ENCODE measurements around the gene AGPAT4. TPM values are rescaled to one million over a fixed set of nuclear protein-coding genes. Genes with fewer than 3 reads are reported as not detected.

The AGPAT4 gene
- total RNA-seq, 1 donor from 2014 or later, result 24.4 TPM

DNA sequence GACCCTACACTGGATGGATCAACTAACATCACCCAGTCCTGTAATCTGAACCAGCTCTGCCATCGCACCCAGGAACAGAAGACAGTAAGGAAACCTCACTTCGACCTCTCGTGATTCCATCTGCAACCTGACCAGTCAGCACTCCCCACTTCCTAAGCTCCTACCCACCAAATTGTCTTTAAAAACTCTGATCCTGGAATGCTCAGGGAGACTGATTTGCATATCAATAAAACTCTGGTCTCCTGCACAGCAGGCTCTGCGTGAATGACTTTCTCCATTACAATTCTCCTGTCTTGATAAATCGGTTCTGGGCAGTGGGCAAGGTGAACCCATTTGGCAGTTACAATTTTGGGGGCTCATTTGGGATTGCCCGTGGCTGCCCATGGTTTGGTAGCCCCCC lies 18.3 kb upstream of the AGPAT4 start:
- Mint-ChIP-seq H3K4me1 (ENCODE audit: unreplicated experiment) (no peaks in the 10 kb centered on the region), H3K27me3 (no peaks in the 10 kb centered on the region), H3K9me3 (no peaks in the 10 kb centered on the region), H3K27ac (no peak overlapping the region), H3K36me3 (no peaks in the 10 kb centered on the region), H3K4me3 (no peak overlapping the region)
- no peak for DNase-seq (ENCODE audit: extremely low spot score, unreplicated experiment)
- TF ChIP-seq, protein P1, sequence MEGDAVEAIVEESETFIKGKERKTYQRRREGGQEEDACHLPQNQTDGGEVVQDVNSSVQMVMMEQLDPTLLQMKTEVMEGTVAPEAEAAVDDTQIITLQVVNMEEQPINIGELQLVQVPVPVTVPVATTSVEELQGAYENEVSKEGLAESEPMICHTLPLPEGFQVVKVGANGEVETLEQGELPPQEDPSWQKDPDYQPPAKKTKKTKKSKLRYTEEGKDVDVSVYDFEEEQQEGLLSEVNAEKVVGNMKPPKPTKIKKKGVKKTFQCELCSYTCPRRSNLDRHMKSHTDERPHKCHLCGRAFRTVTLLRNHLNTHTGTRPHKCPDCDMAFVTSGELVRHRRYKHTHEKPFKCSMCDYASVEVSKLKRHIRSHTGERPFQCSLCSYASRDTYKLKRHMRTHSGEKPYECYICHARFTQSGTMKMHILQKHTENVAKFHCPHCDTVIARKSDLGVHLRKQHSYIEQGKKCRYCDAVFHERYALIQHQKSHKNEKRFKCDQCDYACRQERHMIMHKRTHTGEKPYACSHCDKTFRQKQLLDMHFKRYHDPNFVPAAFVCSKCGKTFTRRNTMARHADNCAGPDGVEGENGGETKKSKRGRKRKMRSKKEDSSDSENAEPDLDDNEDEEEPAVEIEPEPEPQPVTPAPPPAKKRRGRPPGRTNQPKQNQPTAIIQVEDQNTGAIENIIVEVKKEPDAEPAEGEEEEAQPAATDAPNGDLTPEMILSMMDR (conservative IDR thresholded peaks at IDR 0.05), result no peak

DNA sequence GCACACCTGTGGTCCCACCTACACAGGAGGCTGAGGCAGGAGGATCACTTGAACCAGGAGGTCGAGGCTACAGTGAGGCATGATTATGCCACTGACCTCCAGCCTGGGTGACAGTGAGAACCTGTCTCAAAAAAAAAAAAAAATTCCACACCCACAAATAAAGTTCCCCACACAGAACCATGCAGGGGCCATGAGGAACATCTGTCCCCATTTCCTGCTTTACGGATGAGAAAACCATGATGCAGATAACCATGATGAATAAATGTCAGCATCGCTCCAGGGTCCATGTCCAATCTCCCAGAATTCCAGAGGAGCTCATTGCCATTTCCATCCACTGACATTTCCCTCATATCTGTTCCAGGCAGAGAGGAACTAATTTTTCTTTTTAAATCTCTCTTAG lies 16.9 kb upstream of the AGPAT4 start:
- H3K9me3 Mint-ChIP-seq, result no peaks in the 10 kb centered on the region
- H3K4me3 Mint-ChIP-seq, result no peak overlapping the region
- no peak for DNase-seq (ENCODE audit: extremely low spot score, unreplicated experiment)
- no peaks in the 10 kb centered on the region for H3K36me3 Mint-ChIP-seq
- TF ChIP-seq, protein P1 (conservative IDR thresholded peaks at IDR 0.05), result no peak
- H3K27me3 Mint-ChIP-seq, result no peaks in the 10 kb centered on the region
- H3K4me1 Mint-ChIP-seq (ENCODE audit: unreplicated experiment), result no peaks in the 10 kb centered on the region
- H3K27ac Mint-ChIP-seq, result no peak overlapping the region

DNA sequence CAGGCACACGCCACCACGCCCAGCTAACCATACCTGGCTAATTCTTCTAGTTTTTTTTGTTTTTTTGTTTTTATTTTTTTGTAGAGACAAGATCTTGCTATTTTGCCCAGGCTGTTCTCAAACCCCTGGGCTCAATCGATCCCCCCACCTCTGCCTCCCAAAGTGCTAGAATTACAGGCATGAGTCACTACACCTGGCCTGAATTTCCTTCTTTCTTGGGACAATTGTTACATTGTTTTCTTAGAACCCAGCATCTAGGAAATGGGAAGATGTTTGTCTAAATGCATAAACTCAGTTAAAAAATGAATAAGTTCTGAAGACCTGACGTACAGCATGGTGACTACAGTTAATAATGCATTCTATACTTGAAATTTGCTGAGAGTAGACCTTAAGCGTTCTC lies 10.8 kb upstream of the AGPAT4 start:
- Mint-ChIP-seq H3K27ac (no peak overlapping the region), H3K4me3 (no peak overlapping the region), H3K27me3 (peaks cover 6% of the 10 kb centered on the region), H3K36me3 (no peaks in the 10 kb centered on the region), H3K9me3 (peaks cover 12% of the 10 kb centered on the region), H3K4me1 (ENCODE audit: unreplicated experiment) (no peaks in the 10 kb centered on the region)
- TF ChIP-seq, protein P1 (conservative IDR thresholded peaks at IDR 0.05), result no peak
- DNase-seq (ENCODE audit: extremely low spot score, unreplicated experiment), result no peak

DNA sequence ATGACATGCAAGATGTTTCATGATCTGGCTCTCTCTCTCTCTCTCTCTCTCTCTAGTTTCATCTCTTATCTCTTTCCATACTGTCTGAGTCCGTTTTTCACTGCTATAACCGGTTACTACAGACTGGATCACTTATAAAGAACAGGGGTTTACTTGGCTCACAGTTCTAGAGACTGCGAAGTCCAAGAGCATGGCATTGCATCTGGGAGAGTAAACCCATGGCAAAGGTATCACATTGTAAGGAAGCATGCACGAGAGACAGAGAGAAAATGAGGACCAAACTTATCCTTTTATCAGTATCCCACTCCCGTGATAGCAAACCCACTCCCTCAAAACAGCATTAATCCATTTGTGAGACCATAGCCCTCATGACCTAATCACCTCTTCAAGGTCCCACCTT lies 7.2 kb upstream of the AGPAT4 start:
- H3K9me3 Mint-ChIP-seq, result peaks cover 12% of the 10 kb centered on the region
- no peaks in the 10 kb centered on the region for H3K36me3 Mint-ChIP-seq
- no peak overlapping the region for H3K4me3 Mint-ChIP-seq
- TF ChIP-seq, protein P1 (conservative IDR thresholded peaks at IDR 0.05), result no peak
- peaks cover 6% of the 10 kb centered on the region for H3K27me3 Mint-ChIP-seq
- DNase-seq (ENCODE audit: extremely low spot score, unreplicated experiment), result no peak
- no peaks in the 10 kb centered on the region for H3K4me1 Mint-ChIP-seq (ENCODE audit: unreplicated experiment)
- H3K27ac Mint-ChIP-seq, result no peak overlapping the region

DNA sequence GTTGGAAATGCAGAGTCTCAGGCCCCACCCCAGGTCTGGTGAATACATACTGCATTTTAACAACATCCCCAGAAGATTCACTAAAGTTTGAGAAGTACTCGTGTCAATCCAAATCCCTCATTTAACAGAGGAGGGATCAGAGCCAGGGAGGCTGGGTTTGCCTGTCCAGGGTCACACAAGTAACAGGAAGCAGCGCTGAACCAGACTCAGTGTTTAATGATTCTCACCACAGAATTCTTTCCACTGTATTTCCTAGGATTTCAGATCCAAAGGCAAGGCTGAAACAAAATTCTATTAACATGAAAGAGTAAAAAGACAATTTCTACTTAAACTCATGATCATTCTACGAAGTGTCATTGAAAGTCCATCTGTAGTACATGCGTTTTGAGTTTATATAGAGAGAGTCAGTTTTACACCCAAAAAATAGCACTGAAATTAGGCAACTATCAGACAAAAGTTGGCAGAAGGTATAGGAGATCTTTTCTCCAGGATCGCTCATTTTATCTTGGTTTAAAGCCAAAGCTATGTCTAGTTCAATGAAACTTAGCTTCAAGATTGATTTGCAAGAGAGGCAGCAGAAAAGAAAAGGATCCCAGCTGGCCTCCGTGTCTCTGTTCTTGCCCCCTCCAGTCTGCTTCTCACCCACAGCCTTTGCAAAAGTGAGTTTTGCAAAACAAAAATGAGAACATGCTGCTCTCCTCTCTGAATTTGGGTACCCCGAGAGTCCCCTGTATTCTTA lies 6.0 kb upstream of the AGPAT4 start:
- no peak overlapping the region for H3K27ac Mint-ChIP-seq
- TF ChIP-seq, protein P1 (conservative IDR thresholded peaks at IDR 0.05), result no peak
- H3K9me3 Mint-ChIP-seq, result peaks cover 12% of the 10 kb centered on the region
- H3K27me3 Mint-ChIP-seq, result peaks cover 6% of the 10 kb centered on the region
- H3K4me1 Mint-ChIP-seq (ENCODE audit: unreplicated experiment), result no peaks in the 10 kb centered on the region
- H3K36me3 Mint-ChIP-seq, result no peaks in the 10 kb centered on the region
- no peak overlapping the region for H3K4me3 Mint-ChIP-seq
- no peak for DNase-seq (ENCODE audit: extremely low spot score, unreplicated experiment)
